Keratinocyte (primary cell): ENCODE data around the gene HYAL1. TPM values are rescaled to one million over a fixed set of nuclear protein-coding genes. Genes with fewer than 3 reads are reported as not detected.

Source experiments
- DNase-seq: peaks from one replicate; pipeline ENCODE4 v3.0.0-alpha.2; 2011; ENCODE audit warnings: low read depth, missing footprints, low spot score
- FAIRE-seq: peaks from 2 replicates; lab custom pipeline; 2011; peaks lifted over from hg19 to GRCh38; lab: Jason Lieb, UNC
- H2AFZ ChIP-seq: 2 replicates; pipeline ENCODE4 v1.6.0; 2012; ENCODE audit warnings: low read length, control low read depth, inconsistent platforms; ENCODE audit not compliant: control insufficient read depth
- H3K27ac ChIP-seq: 2 replicates; pipeline ENCODE4 v1.5.1; 2011; ENCODE audit warnings: low read length; ENCODE audit not compliant: control insufficient read depth, insufficient read depth
- H3K27me3 ChIP-seq: 3 replicates; pipeline ENCODE4 v1.6.0; 2011; ENCODE audit warnings: low read length; ENCODE audit not compliant: control insufficient read depth, insufficient read depth; ENCODE audit errors: extremely low read depth
- H3K36me3 ChIP-seq, 2 experiments: 2 replicates in 1 of 2; 3 replicates in 1 of 2; pipeline ENCODE4 v1.5.1; 2011; ENCODE audit warnings: low read length in 2 of 2, mild to moderate bottlenecking in 1 of 2; ENCODE audit not compliant: control insufficient read depth in 2 of 2, insufficient read depth in 2 of 2; ENCODE audit errors: extremely low read depth in 1 of 2
- H3K4me1 ChIP-seq: 3 replicates; pipeline ENCODE4 v1.5.1; 2011; ENCODE audit warnings: low read length; ENCODE audit not compliant: control insufficient read depth, insufficient read depth; ENCODE audit errors: extremely low read depth
- H3K4me2 ChIP-seq: 3 replicates; pipeline ENCODE4 v1.6.0; 2011; ENCODE audit warnings: low read depth, low read length; ENCODE audit not compliant: control insufficient read depth, insufficient read depth; ENCODE audit errors: extremely low read depth
- H3K4me3 ChIP-seq, 3 experiments: fragments of 200-600 bp in 1 of 3; sonication (generic) in 1 of 3; 2 replicates in 2 of 3; 3 replicates in 1 of 3; pipeline ENCODE4 v1.5.1; 2011 to 2016; ENCODE audit warnings: low read length in 3 of 3, mild to moderate bottlenecking in 3 of 3, control low read depth in 2 of 3, inconsistent platforms in 1 of 3, low read depth in 1 of 3, mixed read lengths in 1 of 3, mixed run types in 1 of 3, moderate library complexity in 1 of 3; ENCODE audit not compliant: control insufficient read depth in 2 of 3, insufficient read depth in 2 of 3; ENCODE audit errors: extremely low read depth in 1 of 3
- H3K79me2 ChIP-seq: 2 replicates; pipeline ENCODE4 v1.6.0; 2012; ENCODE audit warnings: low read length; ENCODE audit not compliant: control insufficient read depth, insufficient read depth
- H3K9ac ChIP-seq: 3 replicates; pipeline ENCODE4 v1.6.0; 2011; ENCODE audit warnings: low read length; ENCODE audit not compliant: control insufficient read depth, insufficient read depth; ENCODE audit errors: extremely low read depth
- H3K9me1 ChIP-seq: 3 replicates; pipeline ENCODE4 v1.6.0; 2011; ENCODE audit warnings: low read length; ENCODE audit not compliant: control insufficient read depth, insufficient read depth; ENCODE audit errors: extremely low read depth
- H3K9me3 ChIP-seq: 2 replicates; pipeline ENCODE4 v1.5.1; 2012; ENCODE audit warnings: low read depth, low read length; ENCODE audit not compliant: control insufficient read depth
- H4K20me1 ChIP-seq: 3 replicates; pipeline ENCODE4 v1.6.0; 2011; ENCODE audit warnings: low read length; ENCODE audit not compliant: control insufficient read depth, insufficient read depth; ENCODE audit errors: extremely low read depth
- EZH2 ChIP-seq: IDR thresholded peaks from one replicate; pipeline ENCODE4 v1.6.1; 2012; ENCODE audit warnings: inconsistent platforms, mild to moderate bottlenecking, low read length, moderate library complexity
- dilution Hi-C: fragments of 300-500 bp; cut with MboI; formaldehyde crosslinking; loops from one replicate; pipeline ENCODE4 v1.7.0; 2020; ENCODE audit warnings: low sequenced_read_pairs; ENCODE audit not compliant: extremely low pct_ligation_motif_present
- polyA plus RNA-seq, 5 experiments: library from polyadenylated mRNA; depleted of rRNA in 3 of 5; stranded (reverse) in 3 of 5; stranded (forward) in 1 of 5; unstranded in 1 of 5; fragments of >200 nt; gene quantifications; 1 replicate in 1 of 5; 2 replicates in 3 of 5; 3 replicates in 1 of 5; pipeline versions ENCODE4 v1.2.1 to v1.2.3, GENCODE V29; 2011 to 2012; ENCODE audit warnings: missing spikeins in 2 of 5, low read depth in 1 of 5, low replicate concordance in 1 of 5
- TF ChIP-seq, protein P1 (sequence below), 3 experiments: IDR thresholded peaks in 1 of 3; conservative IDR thresholded peaks in 1 of 3; optimal IDR thresholded peaks in 1 of 3; 2 replicates in 2 of 3; 3 replicates in 1 of 3; pipeline versions ENCODE3 to v1.5.1; 2011; ENCODE audit warnings: low read length in 3 of 3, mild to moderate bottlenecking in 3 of 3, moderate library complexity in 2 of 3, control low read depth in 1 of 3, inconsistent platforms in 1 of 3; ENCODE audit not compliant: insufficient read depth in 2 of 3; ENCODE audit errors: extremely low read depth in 1 of 3

Gene HYAL1
- polyA plus RNA-seq, 1 donor (not counting 4 experiments of a cell fraction or from before 2014, with no cell fraction given), result 13.9 TPM

DNA sequence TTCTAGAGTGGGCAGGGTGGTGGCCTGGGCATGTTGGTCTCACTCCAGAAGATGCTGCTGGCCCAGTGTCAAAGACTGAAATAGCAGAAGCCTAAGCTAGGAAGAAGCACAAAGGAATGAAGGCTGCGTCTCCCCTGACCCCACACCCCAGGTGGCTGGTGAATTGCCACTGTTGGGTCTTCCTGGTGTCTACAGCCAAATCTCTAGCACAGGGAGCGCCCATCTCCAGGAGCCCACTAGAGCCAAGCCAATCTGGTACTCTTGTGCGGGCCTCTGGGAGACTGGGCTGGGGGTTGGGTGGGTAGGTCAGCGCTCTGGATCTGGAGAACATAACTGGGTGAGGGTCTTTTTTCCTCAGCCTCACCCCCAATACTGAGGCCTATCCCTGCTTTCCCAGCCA, 23.8 kb upstream of the HYAL1 start:
- H3K79me2 ChIP-seq, result peaks cover 36% of the 10 kb centered on the region
- H3K36me3 ChIP-seq, result peaks cover 27 to 39% of the 10 kb centered on the region in 2 experiments
- dilution Hi-C loops, result no loop called here
- H3K9ac ChIP-seq, result peak overlapping the region; percentile 87
- no peak overlapping the region for H2AFZ ChIP-seq
- H3K27ac ChIP-seq, result peak overlapping the region; percentile 74
- no peak for DNase-seq
- H3K9me1 ChIP-seq, result no peaks in the 10 kb centered on the region
- no peaks in the 10 kb centered on the region for H3K27me3 ChIP-seq
- peak overlapping the region; percentile 86 to 90 (median 87) for H3K4me3 ChIP-seq
- FAIRE-seq, result no peak
- H4K20me1 ChIP-seq, result no peaks in the 10 kb centered on the region
- H3K4me1 ChIP-seq, result peaks cover 13% of the 10 kb centered on the region
- peak overlapping the region; percentile 94 for H3K4me2 ChIP-seq
- H3K9me3 ChIP-seq, result no peaks in the 10 kb centered on the region
- TF ChIP-seq EZH2, result no peak
- TF ChIP-seq, protein P1, sequence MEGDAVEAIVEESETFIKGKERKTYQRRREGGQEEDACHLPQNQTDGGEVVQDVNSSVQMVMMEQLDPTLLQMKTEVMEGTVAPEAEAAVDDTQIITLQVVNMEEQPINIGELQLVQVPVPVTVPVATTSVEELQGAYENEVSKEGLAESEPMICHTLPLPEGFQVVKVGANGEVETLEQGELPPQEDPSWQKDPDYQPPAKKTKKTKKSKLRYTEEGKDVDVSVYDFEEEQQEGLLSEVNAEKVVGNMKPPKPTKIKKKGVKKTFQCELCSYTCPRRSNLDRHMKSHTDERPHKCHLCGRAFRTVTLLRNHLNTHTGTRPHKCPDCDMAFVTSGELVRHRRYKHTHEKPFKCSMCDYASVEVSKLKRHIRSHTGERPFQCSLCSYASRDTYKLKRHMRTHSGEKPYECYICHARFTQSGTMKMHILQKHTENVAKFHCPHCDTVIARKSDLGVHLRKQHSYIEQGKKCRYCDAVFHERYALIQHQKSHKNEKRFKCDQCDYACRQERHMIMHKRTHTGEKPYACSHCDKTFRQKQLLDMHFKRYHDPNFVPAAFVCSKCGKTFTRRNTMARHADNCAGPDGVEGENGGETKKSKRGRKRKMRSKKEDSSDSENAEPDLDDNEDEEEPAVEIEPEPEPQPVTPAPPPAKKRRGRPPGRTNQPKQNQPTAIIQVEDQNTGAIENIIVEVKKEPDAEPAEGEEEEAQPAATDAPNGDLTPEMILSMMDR (optimal IDR thresholded peaks at IDR 0.05 in 1 of 3, IDR thresholded peaks at IDR 0.05 in 1 of 3, conservative IDR thresholded peaks at IDR 0.05 in 1 of 3; ENCODE audit: extremely low read depth in 1 of 3, insufficient read depth in 2 of 3, low read length in 3 of 3), result no peak

DNA sequence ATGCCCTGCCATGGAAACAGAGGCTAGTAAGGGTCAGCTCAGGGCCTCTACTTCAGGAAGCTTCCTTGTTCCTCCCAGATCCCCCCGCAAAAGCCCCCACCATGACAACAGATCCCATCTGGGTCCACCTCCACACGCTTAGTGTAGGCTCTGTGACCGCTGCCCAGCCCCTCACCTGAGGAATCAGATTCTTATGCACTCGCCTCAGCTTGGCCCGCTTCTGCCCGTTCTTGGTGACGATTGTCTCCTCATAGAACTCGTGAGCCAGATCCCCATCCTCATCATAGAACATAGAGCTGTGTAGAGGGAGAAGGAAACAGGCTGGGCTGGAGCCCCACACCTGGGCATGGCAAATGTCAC, 22.8 kb upstream of the HYAL1 start:
- DNase-seq (no peak), FAIRE-seq (no peak)
- Histone ChIP-seq H3K36me3 (peaks cover 21 to 29% of the 10 kb centered on the region in 2 experiments), H3K9ac (no peak overlapping the region), H3K4me1 (peaks cover 16% of the 10 kb centered on the region), H3K9me3 (no peaks in the 10 kb centered on the region), H3K79me2 (peaks cover 28% of the 10 kb centered on the region), H3K4me3 (no peak overlapping the region), H3K4me2 (no peak overlapping the region), H3K9me1 (no peaks in the 10 kb centered on the region), H4K20me1 (no peaks in the 10 kb centered on the region), H2AFZ (no peak overlapping the region), H3K27ac (no peak overlapping the region), H3K27me3 (no peaks in the 10 kb centered on the region)
- TF ChIP-seq EZH2, result no peak
- TF ChIP-seq, protein P1 (optimal IDR thresholded peaks at IDR 0.05 in 1 of 3, IDR thresholded peaks at IDR 0.05 in 1 of 3, conservative IDR thresholded peaks at IDR 0.05 in 1 of 3; ENCODE audit: extremely low read depth in 1 of 3, insufficient read depth in 2 of 3, low read length in 3 of 3), result no peak
- dilution Hi-C loops, result no loop called here
